Stimulated activated CD4-positive, alpha-beta T cell treated with anti-CD3 and anti-CD28 coated beads, Interleukin-1b, Interleukin-23, amount 100 ng/mL, for 24 hours (primary cell): Measurements from ENCODE around the gene PRKAG1.

ENCODE experiments used
- DNase-seq, 4 experiments: peaks; one replicate each; pipeline ENCODE4 v3.0.0-alpha.2; 2020; ENCODE audit warnings: low read depth in 4 of 4, low spot score in 1 of 4

Gene PRKAG1

GRCh38 chr12:49050507-49051372 lies 32.2 kb upstream of the PRKAG1 start:
- DNase-seq, result no peak

GRCh38 chr12:49049566-49050224 lies 31.1 kb upstream of the PRKAG1 start:
- no peak for DNase-seq

DNA sequence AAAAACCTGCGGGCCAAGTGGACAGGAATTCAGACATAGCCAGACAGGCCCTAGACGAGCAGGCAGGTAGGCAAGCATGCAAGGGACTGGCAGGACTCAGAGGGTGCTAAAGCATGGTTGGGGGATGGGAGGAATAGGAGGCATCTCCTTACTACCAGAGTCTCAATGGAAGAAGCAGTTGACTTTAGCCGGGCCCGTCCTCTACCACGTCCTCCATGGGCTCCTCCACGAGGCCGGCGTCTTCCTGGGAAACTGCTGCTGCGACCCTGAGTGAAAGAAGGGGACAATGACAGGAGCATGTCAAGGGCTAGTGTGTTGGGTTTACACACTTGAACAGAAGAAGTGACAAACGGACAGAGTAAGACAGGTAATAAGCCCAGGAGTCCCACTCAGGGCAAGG lies 30.4 kb upstream of the PRKAG1 start:
- no peak for DNase-seq

- DNase-seq, result no peak
These were observed 27.7 kb upstream of the PRKAG1 start for GRCh38 chr12:49046129-49046895.

- no peak for DNase-seq
These were observed 26.1 kb upstream of the PRKAG1 start for GRCh38 chr12:49044660-49045059.

GRCh38 chr12:49043856-49044258 lies 25.3 kb upstream of the PRKAG1 start:
- DNase-seq, result peak; percentile 62 to 70 (median 68)

- no peak for DNase-seq
These were observed 24.7 kb upstream of the PRKAG1 start for GRCh38 chr12:49043241-49043640.

DNA sequence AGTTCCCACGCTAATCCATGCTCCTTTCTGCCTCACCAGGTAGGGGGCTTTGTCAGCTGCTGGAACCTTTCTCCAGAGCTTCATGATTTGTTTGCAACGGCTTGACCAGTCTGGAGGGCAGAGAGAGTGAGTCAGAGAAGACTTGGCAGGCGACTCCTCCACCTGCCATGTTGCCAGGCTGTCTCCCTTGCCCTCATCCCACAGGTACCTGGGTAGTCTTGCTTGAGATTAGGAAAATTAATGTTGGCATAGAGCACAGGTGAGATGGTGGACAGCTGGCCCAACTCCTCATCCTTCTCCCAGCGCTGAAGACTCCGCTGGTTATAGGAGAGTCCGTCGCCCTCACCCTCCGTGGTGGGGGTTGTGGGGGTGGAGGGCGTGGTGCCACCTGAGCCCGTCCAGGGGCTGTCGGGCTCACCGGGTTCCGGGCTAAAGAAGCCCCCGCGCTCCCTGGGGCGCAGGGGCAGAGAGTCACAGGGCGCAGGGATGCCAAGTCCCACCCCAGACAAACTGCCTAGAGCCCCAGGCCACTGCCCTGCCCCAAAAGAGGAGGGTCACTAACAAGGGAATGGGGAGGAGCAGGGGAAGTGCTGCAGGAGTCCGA lies 23.4 kb upstream of the PRKAG1 start:
- DNase-seq, result no peak

DNA sequence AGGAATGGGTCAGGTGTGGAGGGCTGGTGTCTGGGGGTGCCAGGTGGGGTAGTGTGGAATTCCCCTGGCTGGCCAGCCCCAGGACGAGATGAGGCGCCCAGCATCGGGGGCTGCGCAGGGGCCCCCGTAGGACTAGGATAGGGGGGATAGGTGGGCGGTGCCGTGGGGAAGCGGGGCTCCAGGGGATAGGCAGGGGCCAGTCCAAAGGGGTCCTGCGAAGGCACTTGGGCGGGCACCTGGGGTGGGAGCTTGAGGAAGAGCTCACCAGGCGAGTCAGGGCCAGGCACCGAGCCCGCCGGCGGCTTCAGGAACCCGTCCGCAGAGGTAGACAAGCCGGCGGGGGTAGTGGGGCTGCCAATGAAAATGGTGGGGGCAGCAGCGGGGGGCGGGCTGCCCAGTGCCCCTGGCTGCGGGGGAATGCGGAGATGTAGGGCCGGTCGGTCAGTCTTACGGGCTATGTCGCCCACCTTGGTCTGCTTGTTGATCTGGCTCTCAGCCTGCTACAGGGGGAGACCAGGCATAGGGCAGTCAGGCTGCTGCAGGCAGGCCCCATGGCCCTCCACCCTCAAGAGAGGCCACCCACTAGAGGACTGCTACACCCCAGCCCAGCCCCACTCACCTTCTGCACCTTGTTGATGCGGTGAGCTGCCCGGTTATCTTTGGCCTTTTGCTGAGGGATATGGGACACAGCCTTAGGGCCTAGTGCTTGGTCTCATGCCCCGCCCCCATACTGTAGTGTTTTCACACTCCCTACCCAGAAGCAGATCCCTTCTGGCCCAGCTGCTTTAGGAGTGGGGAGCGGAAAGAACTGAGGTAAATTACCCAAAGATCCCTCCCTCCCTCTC lies 22.7 kb upstream of the PRKAG1 start:
- DNase-seq, result no peak

GRCh38 chr12:49040364-49040855 lies 21.8 kb upstream of the PRKAG1 start:
- no peak for DNase-seq

- DNase-seq, result no peak
These were observed 21.1 kb upstream of the PRKAG1 start for GRCh38 chr12:49039421-49040363.

DNA sequence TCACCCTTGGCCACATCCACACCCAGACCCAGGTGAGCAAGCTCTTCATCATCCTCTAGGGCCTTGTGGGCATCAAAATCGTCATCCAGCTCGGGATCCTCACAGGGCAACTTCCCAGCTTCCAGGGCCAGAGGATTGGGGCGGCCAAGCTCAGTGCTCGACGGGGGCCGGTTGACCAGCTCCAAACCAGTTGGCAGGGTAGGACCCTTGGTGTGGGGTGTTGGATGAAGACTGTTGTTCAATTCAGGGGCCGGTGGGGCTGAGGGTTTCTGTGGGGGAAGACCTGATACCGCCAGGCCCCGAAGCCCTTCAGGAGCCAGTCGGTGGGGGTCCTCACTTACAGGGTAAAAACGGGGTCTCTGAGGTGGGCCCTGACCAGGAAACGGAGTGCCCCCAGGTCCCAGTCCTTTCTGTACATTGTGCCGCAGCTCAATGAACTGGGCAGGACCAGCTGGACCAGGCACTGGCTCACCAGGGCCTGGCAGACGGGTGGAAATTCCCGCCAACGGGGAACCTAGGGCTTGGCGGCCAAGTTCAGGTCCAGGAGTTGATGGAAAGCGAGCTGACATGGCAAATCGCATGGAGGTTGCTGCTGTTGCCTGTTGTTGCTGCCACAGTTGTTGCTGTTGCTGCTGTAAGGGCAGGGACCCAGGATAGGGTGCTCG lies 19.8 kb upstream of the PRKAG1 start:
- no peak for DNase-seq

DNA sequence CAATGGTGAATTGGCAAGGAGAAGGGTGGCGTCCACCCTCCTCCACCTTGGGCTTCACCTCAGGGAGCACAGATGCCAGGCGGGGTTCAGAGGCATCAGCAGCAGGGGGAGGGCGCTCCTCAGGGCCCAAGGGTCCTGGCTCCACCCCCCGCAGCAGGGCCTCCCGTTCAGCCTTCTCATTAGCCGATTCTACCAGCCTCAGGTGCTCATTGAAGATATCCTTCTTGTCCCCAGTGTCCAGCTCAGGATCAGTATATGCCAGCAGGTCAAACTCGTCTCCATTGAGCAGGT lies 19.3 kb upstream of the PRKAG1 start:
- no peak for DNase-seq

GRCh38 chr12:49037111-49037946 lies 18.8 kb upstream of the PRKAG1 start:
- DNase-seq, result no peak

DNA sequence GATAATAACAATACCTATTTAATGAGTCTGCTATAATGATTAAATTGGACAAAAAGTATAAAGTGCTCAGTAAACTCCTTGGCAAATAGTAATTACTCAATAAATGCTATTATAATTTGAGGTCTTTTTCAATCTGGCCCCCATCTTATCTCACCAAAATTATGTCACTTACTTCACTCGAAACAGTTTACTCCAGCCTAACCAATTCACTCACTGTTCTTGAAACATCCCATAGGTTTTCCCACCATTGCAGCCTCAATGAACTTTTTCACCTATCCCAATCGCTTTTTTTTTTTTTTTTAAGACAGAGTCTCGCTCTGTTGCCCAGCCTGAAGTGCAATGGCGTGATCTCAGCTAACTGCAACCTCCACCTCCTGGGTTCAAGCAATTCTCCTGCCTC lies 17.5 kb upstream of the PRKAG1 start:
- no peak for DNase-seq

DNA sequence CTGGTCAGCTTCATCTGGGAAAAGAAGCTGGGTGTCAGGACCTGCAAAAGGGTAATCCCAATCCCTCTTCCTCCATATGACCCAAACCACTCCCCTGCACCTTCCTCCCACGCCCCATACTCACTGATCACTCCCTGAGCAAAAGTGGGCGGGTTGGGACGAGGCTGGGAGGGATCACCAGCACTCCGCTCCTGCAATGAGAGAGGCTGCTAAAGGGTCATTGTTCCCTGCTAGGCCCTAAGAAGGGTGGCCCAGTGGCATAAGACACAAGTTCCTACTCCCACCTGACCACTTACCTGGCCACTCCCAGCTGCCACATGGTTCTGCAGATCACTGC lies 15.7 kb upstream of the PRKAG1 start:
- DNase-seq, result no peak

GRCh38 chr12:49033611-49034285 lies 15.2 kb upstream of the PRKAG1 start:
- DNase-seq, result no peak
